Esophagus (tissue), 2 donors: ENCODE measurements around the gene STT3A. TPM values are rescaled to one million over a fixed set of nuclear protein-coding genes. Genes with fewer than 3 reads are reported as not detected.

ENCODE experiments used
- H3K27ac ChIP-seq, 2 donors: one replicate each; pipeline ENCODE4 v1.5.1; 2013; ENCODE audit warnings: low read depth in 2 of 2, mild to moderate bottlenecking in 2 of 2, inconsistent platforms in 1 of 2, low read length in 1 of 2, moderate library complexity in 1 of 2
- H3K27me3 ChIP-seq, 2 donors: one replicate each; pipeline ENCODE4 v1.6.1; 2013; ENCODE audit warnings: low read length in 2 of 2, control low read depth in 1 of 2, mild to moderate bottlenecking in 1 of 2; ENCODE audit not compliant: insufficient read depth in 2 of 2, control insufficient read depth in 1 of 2
- H3K36me3 ChIP-seq, 2 donors: one replicate each; pipeline ENCODE4 v1.6.1; 2013; ENCODE audit warnings: low read length in 1 of 2; ENCODE audit not compliant: control insufficient read depth in 2 of 2, insufficient read depth in 2 of 2
- H3K4me1 ChIP-seq, 2 donors: one replicate each; pipeline ENCODE4 v1.6.1; 2013; ENCODE audit warnings: low read length in 1 of 2; ENCODE audit not compliant: control insufficient read depth in 2 of 2, insufficient read depth in 2 of 2
- H3K4me3 ChIP-seq, 2 donors: one replicate each; pipeline ENCODE4 v1.5.1; 2013; ENCODE audit warnings: low read length in 2 of 2, mild to moderate bottlenecking in 2 of 2, low read depth in 1 of 2, moderate library complexity in 1 of 2
- H3K9me3 ChIP-seq, 2 donors: one replicate each; pipeline ENCODE4 v1.6.1; 2013; ENCODE audit warnings: mild to moderate bottlenecking in 2 of 2, low read depth in 1 of 2, low read length in 1 of 2, moderate library complexity in 1 of 2; ENCODE audit not compliant: control insufficient read depth in 2 of 2, insufficient read depth in 1 of 2
- WGBS, 2 donors: extraction: QIAGEN DNeasy Blood & Tissue Kit; methylation state at CpG; one replicate each; pipeline ENCODE4 v1.1.7; 2013; 5-methylcytosine and 5-hydroxymethylcytosine counted together
- polyA plus RNA-seq, 2 donors: library from polyadenylated mRNA; stranded (reverse); fragments of 200-250 nt; gene quantifications; one replicate each; pipeline ENCODE4 v1.2.3, GENCODE V29; 2013
- donor health status: healthy with polysubstance abuse.
- donor health status: Bipolar disorder and iron deficiency.

STT3A gene
- polyA plus RNA-seq, 2 donors = 19.1 to 38.6 TPM

DNA sequence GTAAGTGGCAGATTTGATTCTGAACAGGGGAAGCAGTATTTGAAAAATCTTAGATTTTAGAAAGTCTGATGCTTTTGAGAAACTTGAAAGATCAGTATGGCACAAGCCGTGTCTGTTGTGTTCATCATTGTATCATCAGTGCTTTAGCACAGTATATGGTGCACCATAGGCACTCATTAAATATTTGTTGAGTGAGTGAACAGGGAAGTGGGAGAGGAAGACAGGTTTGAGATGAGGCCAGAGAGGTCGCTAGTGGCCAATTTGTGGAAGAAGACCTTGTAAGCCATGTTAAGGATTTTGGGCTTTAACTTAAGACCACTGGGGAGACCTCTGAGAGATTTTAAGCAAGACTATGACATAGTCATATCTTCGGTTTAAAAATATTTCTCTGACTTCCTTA lies 45.2 kb downstream of the STT3A start:
- WGBS, 2 donors = 84 to 85% methylated on average over 3 of the region's 3 CpGs
- H3K27me3 ChIP-seq = no peaks in the 10 kb centered on the region
- H3K4me3 ChIP-seq = no peak overlapping the region
- peaks cover 0 to 3% of the 10 kb centered on the region in 2 donors for H3K36me3 ChIP-seq
- no peaks in the 10 kb centered on the region for H3K4me1 ChIP-seq
- H3K9me3 ChIP-seq = no peaks in the 10 kb centered on the region
- no peak overlapping the region for H3K27ac ChIP-seq

DNA sequence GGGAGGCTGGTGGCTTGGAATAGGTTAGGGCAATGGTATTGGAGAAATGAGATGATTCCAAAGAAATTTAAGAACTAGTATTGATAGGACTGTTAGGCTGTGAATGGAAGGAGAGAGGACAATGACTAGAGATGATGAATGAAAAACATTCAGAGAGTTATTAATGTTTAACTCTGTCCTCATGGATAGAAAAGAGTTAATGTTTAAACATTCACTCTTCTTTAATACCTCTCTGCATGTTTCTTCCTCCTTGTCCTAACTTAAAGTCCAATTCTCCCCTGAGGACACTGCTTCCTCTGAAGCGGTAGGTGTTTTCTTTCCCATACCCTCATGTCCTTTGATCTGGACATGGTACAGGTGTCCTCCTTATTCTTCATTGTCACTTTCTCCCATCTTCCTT lies 45.7 kb downstream of the STT3A start:
- Histone ChIP-seq H3K27ac (no peak overlapping the region), H3K4me3 (no peak overlapping the region), H3K27me3 (no peaks in the 10 kb centered on the region), H3K36me3 (peaks cover 0 to 3% of the 10 kb centered on the region in 2 donors), H3K4me1 (no peaks in the 10 kb centered on the region), H3K9me3 (no peaks in the 10 kb centered on the region)
- WGBS, 2 donors = 68 to 95% methylated on average over 1 of the region's 1 CpG

DNA sequence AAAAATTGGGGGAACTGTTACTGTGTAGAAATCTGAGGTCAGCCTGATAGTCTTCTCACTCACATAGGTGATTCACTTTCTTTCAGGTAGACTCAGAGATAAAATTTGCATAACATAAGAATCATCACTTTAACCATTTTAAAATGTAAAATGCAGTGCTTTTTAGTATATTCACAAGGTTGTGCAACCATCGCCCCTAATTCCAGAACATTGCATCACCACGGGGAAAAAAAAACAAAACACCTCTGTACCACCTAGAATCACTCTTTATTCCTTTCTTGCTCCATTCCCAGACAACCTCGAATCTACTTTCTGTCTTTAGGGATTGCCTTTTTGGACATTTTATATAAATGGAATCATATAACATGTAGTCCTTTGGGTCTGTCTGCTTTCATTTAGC lies 53.2 kb downstream of the STT3A start:
- WGBS, 2 donors = 96 to 97% methylated on average over 3 of the region's 3 CpGs
- Histone ChIP-seq H3K4me1 (no peaks in the 10 kb centered on the region), H3K9me3 (no peaks in the 10 kb centered on the region), H3K36me3 (no peaks in the 10 kb centered on the region), H3K4me3 (no peak overlapping the region), H3K27me3 (no peaks in the 10 kb centered on the region), H3K27ac (no peak overlapping the region)

DNA sequence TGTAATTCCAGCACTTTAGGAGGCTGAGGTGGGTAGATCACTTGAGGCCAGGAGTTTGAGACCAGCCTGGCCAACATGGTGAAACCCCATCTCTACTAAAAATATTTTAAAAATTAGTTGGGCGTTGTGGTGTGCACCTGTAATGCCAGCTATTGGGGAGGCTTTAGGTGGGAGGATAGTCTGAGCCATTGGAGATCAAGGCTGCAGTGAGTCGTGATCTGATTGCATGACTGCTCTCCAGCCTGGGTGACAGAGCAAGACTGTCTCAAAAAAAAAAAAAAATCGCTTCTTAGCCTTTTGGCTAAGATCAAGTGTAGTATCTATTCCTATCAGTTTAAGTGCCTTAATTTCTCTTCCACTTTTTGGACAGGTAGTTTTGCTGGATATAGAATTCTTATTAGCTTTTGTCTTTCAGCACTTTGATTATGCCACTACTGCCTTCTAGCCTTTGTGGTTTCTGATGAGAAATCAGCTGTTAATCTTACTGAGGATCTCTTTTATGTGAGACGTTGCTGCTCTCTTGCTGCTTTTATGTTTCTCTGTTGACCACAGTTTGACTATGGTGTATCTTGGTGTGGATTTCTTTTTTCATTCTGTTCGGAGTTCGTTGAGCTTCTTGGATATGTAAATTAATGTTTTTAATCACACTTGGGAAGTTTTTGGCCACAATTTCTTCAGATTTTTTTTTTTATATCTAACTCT lies 57.0 kb downstream of the STT3A start:
- Histone ChIP-seq H3K9me3 (no peaks in the 10 kb centered on the region), H3K36me3 (no peaks in the 10 kb centered on the region), H3K27me3 (no peaks in the 10 kb centered on the region), H3K4me1 (no peaks in the 10 kb centered on the region), H3K4me3 (no peak overlapping the region), H3K27ac (no peak overlapping the region)
- 87 to 89% methylated on average over 6 of the region's 6 CpGs for WGBS, 2 donors

DNA sequence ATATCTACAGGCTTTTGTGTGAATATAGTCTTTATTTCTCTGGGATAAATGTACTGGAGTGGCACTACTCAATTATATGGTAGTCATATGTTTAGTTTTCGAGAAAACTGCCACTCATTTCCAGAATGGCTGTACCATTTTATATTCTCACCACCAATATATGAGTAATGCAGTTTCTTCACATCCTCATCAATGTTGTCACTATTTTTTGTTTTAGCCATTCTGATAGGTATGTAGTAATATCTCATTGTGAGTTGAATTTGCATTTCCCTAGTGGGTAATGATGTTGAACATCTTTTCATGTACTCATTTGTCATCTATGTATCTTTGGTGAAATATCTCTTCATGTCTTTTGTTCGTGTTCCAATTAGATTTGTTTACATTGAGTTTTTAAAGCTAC lies 70.0 kb downstream of the STT3A start:
- Histone ChIP-seq H3K9me3 (no peaks in the 10 kb centered on the region), H3K4me3 (no peak overlapping the region), H3K4me1 (no peaks in the 10 kb centered on the region), H3K27ac (no peak overlapping the region), H3K27me3 (no peaks in the 10 kb centered on the region), H3K36me3 (no peaks in the 10 kb centered on the region)
- WGBS, 2 donors = 81 to 83% methylated on average over 2 of the region's 2 CpGs

DNA sequence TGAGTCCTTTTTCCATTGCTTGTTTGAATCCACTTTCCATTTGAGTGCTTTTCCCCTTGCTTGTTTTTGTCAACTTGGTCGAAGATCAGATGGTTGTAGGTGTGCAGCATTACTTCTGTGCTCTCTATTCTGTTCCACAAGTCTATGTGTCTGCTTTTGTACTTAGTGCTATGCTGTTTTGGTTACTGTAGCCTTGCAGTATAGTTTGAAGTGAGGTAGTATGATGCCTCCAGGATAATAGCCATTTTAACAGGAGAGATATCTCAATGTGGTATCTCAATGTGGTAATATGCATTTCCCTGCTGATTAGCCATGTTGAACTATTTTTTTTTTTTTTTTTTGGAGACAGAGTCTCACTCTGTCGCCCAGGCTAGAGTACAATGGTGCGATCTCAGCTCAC lies 71.3 kb downstream of the STT3A start:
- H3K4me3 ChIP-seq = no peak overlapping the region
- H3K27ac ChIP-seq = no peak overlapping the region
- no peaks in the 10 kb centered on the region for H3K36me3 ChIP-seq
- WGBS, 2 donors = 89 to 96% methylated on average over 3 of the region's 3 CpGs
- no peaks in the 10 kb centered on the region for H3K9me3 ChIP-seq
- H3K27me3 ChIP-seq = no peaks in the 10 kb centered on the region
- H3K4me1 ChIP-seq = no peaks in the 10 kb centered on the region

DNA sequence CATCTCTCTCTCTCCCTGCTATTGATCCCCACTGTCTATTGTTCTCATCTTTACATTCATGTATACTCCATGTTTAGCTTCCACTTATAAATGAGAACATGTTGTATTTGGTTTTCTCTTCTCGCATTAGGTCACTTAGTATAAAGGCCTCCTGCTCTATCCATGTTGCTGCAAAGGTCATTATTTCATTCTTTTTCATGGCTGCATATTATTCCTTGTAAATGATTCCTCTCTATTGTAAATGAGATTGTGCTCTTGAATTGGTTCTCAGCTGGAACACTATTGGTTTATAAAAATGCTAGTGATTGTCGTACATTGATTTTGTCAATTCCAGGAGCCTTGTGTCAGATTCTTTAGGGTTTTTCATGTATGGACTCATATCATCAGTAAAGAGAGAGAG lies 74.5 kb downstream of the STT3A start:
- Histone ChIP-seq H3K4me1 (no peaks in the 10 kb centered on the region), H3K27me3 (no peaks in the 10 kb centered on the region), H3K36me3 (no peaks in the 10 kb centered on the region), H3K9me3 (no peaks in the 10 kb centered on the region), H3K4me3 (no peak overlapping the region), H3K27ac (no peak overlapping the region)
- 97 to 98% methylated on average over 2 of the region's 2 CpGs for WGBS, 2 donors

DNA sequence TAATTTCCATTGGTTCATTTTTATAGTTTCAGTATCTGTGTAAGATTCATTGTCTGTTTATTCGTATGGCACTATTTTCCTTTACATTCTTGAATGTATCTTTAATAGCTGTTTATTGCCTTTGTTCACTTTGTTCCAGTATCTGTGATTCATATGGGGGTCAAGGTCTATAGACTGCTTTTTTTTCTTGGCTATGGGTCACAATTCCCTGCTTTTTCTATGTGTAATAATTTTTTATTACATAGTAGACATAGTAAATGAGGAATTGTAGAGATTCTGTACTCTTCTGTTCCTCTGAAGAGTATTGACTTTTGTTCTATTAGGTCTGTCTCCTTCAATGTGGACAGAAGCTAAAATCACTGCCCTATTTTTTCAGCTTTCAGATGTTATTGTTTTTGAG lies 77.5 kb downstream of the STT3A start:
- H3K36me3 ChIP-seq = no peaks in the 10 kb centered on the region
- H3K4me3 ChIP-seq = no peak overlapping the region
- no peaks in the 10 kb centered on the region for H3K27me3 ChIP-seq
- WGBS, 2 donors = 88 to 89% methylated on average over 1 of the region's 1 CpG
- H3K9me3 ChIP-seq = no peaks in the 10 kb centered on the region
- no peak overlapping the region for H3K27ac ChIP-seq
- no peaks in the 10 kb centered on the region for H3K4me1 ChIP-seq

DNA sequence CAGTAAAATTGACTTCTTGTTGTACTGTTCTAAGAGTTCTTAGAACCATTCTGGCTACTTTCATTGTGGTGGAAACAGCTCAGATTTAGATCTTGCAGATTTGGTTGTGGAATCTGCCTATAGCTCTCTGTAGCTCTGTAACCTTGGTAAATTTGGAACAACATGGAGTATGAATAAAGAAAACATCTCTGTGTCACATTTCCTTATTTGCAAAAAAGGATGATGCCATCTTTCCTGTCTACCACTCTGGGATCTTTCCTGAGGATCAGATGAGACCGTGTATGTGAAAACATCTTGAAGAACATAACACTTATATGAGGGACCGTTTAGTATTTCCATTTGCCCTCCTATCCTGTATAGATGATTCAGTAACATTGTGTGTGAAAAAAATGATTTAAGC lies 78.9 kb downstream of the STT3A start:
- no peaks in the 10 kb centered on the region for H3K4me1 ChIP-seq
- WGBS, 2 donors = 84 to 93% methylated on average over 2 of the region's 2 CpGs

More for the DNA sequence above, 78.9 kb downstream of the STT3A start:
- no peak overlapping the region for H3K27ac ChIP-seq
- H3K27me3 ChIP-seq = no peaks in the 10 kb centered on the region
- no peak overlapping the region for H3K4me3 ChIP-seq
- no peaks in the 10 kb centered on the region for H3K36me3 ChIP-seq
- no peaks in the 10 kb centered on the region for H3K9me3 ChIP-seq
